Stimulated activated CD4-positive, alpha-beta T cell treated with anti-CD3 and anti-CD28 coated beads, Interleukin-15, amount 100 ng/mL, for 48 hours (primary cell): ENCODE results near the gene ANO1.
"Not testable (repeated sequence)": the region's sequence is repeated elsewhere in the genome, so short reads cannot be mapped to it uniquely, and the experiment has no call there.

ENCODE experiments used
- DNase-seq, 2 donors: peaks; one replicate each; pipeline ENCODE4 v3.0.0-alpha.2; 2020; ENCODE audit warnings: low read depth in 2 of 2

The ANO1 gene

GRCh38 chr11:70078095-70078780 lies at the start of gene ANO1:
ANO1 (plus strand) TSS chr11:70078317; CDS start chr11:70078607, 290 bp downstream.
- no peak for DNase-seq

GRCh38 chr11:70029115-70029860 lies 48.8 kb upstream of the ANO1 start:
- DNase-seq = no peak

GRCh38 chr11:70029861-70030380 lies 48.2 kb upstream of the ANO1 start:
- DNase-seq = no peak

- no peak for DNase-seq
These were observed 47.7 kb upstream of the ANO1 start for GRCh38 chr11:70030412-70030811.

GRCh38 chr11:70031631-70032469 lies 46.3 kb upstream of the ANO1 start:
- no peak for DNase-seq

- no peak for DNase-seq
These were observed 45.7 kb upstream of the ANO1 start for GRCh38 chr11:70032470-70032795.

GRCh38 chr11:70032943-70033710 lies 45.0 kb upstream of the ANO1 start:
- DNase-seq = no peak

- no peak for DNase-seq
These were observed 44.4 kb upstream of the ANO1 start for GRCh38 chr11:70033711-70034070.

GRCh38 chr11:70034740-70035365 lies 43.3 kb upstream of the ANO1 start:
- no peak for DNase-seq

- not testable (repeated sequence) for DNase-seq
These were observed 42.5 kb upstream of the ANO1 start for GRCh38 chr11:70035665-70036064.

GRCh38 chr11:70036971-70037882 lies 40.9 kb upstream of the ANO1 start:
- DNase-seq = no peak

- DNase-seq = no peak
These were observed 39.9 kb upstream of the ANO1 start for GRCh38 chr11:70038034-70038834.

- DNase-seq = no peak
These were observed 37.7 kb upstream of the ANO1 start for GRCh38 chr11:70040452-70040851.

GRCh38 chr11:70040869-70041501 lies 37.1 kb upstream of the ANO1 start:
- no peak for DNase-seq

GRCh38 chr11:70043482-70043881 lies 34.6 kb upstream of the ANO1 start:
- DNase-seq = no peak

- no peak for DNase-seq
These were observed 32.0 kb upstream of the ANO1 start for GRCh38 chr11:70046089-70046488.

GRCh38 chr11:70048279-70049024 lies 29.7 kb upstream of the ANO1 start:
- DNase-seq = no peak

GRCh38 chr11:70049045-70049444 lies 29.1 kb upstream of the ANO1 start:
- DNase-seq = no peak
